A549 treated with GW870086 at 1 μM for 4 hours (cell line): ENCODE results near the gene AXDND1. TPM values are rescaled to one million over a fixed set of nuclear protein-coding genes. Genes with fewer than 3 reads are reported as not detected.

Experiments used
- total RNA-seq: library from RNA; stranded (reverse); fragments of 200-300 nt; extraction: Qiagen RNA extraction; gene quantifications from 5 replicates; pipeline ENCODE4 v1.2.3, GENCODE V29; 2022; ENCODE audit warnings: low read depth

AXDND1 gene, protein sequence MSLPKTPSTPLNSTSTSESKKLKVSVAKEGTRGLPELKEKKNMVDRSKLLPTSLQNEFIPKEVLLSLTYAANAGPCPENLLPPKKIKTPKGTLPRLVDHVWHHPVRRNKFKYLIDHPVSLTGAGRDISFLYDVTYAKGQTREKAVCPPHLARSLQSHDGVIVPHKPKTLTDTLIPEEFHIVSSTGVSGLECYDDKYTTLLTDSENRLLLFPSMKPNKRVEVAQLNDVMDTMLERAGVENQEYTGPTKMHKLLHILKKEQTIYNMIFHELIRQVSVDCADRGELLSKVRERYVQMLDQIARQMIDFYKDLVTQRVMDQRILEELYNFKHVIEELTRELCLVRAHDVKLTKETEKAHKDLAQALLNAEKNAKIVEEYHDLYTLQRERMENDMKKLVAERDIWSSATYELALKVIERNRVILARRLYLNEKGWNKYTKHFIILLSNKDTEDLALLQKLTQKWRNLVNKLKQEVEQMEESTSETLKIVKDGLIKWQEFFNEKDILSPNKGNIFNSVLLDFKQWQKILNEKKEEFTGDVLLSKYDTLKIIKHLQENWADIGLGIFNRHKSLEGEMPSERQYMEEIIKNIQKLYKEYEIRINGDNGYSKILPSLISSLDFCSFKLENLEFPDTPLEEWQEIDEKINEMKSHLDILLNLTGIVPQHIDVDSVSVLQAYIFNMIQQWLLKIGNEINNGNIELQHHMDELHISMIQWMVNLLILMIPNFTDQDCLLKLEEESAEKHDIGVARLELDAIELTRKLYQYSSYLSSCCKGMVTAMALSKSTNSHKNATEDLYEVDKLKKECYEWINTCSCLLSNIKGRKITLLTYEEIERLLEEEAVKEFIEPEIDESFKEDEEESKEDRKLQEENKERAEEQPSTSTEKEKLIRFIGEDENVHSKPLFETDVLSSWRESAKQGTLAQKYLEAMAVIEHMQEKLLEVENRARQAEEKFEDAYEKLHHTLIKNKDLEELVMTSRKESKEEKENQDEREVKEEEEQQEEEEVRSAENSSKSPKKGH
- 0.16 to 0.51 TPM (median 0.33 TPM) in 4 of 5 replicates, not detected in the other for total RNA-seq

GRCh38 chr1:179365342-179366092, at the start of gene AXDND1:
Gene AXDND1 (plus strand): TSS chr1:179365971. CDS start chr1:179366510, 539 bp downstream.

DNA sequence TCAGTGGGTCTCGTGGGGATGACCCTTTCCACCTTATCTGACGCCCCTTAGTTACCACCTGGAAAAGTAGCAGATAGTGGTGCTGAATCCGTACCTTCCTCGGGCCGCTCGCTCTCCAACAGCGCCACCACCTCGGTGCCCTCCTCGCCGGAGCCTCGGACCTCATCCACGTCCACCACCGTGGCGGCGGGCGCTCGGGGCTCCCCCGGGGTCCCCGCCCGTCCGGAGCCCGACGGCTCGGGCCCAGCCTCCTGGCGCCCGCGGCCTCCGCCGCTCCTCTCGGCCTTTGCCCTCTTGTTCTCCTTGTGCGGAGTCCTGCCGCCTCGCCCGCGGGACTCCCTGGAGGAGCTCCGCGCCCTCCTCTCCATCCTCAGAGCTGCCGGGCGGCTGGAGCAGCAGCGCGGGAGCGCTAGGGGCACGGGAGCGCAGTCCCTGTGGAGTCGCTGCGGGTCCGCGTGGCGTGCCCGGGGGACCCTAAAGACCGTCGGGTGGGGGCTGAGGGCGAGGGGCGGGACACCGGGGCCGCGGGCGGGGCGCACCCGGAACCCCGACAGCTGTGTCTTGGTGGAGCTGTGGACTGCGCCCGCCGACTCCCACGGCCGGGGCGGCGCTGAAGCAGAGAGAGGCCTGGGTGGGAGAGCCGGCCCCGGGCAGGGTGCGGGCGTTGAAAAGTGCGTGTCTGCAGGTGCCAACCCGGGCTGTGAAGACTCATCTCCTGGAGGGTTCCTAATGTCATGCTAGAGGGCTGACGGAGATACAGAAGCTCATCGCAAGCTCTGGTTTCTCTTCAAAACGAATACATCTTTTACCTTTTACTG, 209.9 kb downstream of the AXDND1 start, which contains the start of gene NPHS2:
TSS of gene NPHS2 (minus strand) at position 452 of the 818 bp plus-strand sequence. CDS start at position 368, 84 bp downstream.

GRCh38 chr1:179591592-179592580, 226.1 kb downstream of the AXDND1 start, which contains the start of gene TDRD5:
Gene TDRD5 (plus strand): TSS chr1:179591832. CDS start chr1:179592616, 784 bp downstream.

Other genes starting within 250 kb of the AXDND1 start
- 15.0 to 22.0 TPM (median 18.3 TPM) in 5 replicates for gene ABL2, start 136.3 kb upstream of the AXDND1 start, total RNA-seq
- 15.7 to 33.8 TPM (median 30.4 TPM) in 5 replicates for gene SOAT1, start 72.2 kb upstream of the AXDND1 start, total RNA-seq
- not detected in 5 replicates for gene NPHS2, start 210.0 kb downstream of the AXDND1 start, total RNA-seq
- gene TDRD5, start 225.9 kb downstream of the AXDND1 start, total RNA-seq = 0.05 to 0.11 TPM (median 0.08 TPM) in 3 of 5 replicates, not detected in the others